Breast epithelium (tissue), 4 donors: ENCODE results near the gene MYOD1. TPM values are rescaled to one million over a fixed set of nuclear protein-coding genes. Genes with fewer than 3 reads are reported as not detected.

Source experiments
- DNase-seq, 2 donors: peaks; one replicate each; pipeline ENCODE4 v3.0.0-alpha.2; 2019; ENCODE audit warnings: low spot score in 2 of 2
- H3K27ac ChIP-seq, 2 donors: fragments of 200-600 bp; sonication (generic) in 1 of 2; one replicate each; pipeline ENCODE4 v1.5.1; 2016 to 2019; ENCODE audit warnings: mild to moderate bottlenecking in 1 of 2
- H3K27me3 ChIP-seq, 2 donors: fragments of 200-600 bp; sonication (generic) in 1 of 2; one replicate each; pipeline versions ENCODE4 v1.5.1 to v1.6.0; 2017 to 2019; ENCODE audit warnings: control low read depth in 1 of 2, mild to moderate bottlenecking in 1 of 2
- H3K36me3 ChIP-seq: fragments of 200-600 bp; one replicate; pipeline ENCODE4 v1.5.1; 2019
- H3K4me1 ChIP-seq, 2 donors: fragments of 200-600 bp; sonication (generic); one replicate each; pipeline ENCODE4 v1.5.1; 2016 to 2019; ENCODE audit warnings: control low read depth in 1 of 2
- H3K4me3 ChIP-seq, 3 donors: fragments of 200-600 bp; sonication (generic); 1 replicate in 2 of 3; 2 replicates in 1 of 3; pipeline ENCODE4 v1.5.1; 2016 to 2019; ENCODE audit warnings: mild to moderate bottlenecking in 3 of 3, moderate library complexity in 2 of 3
- H3K9me3 ChIP-seq, 2 donors: fragments of 200-600 bp; sonication (generic) in 1 of 2; one replicate each; pipeline ENCODE4 v1.5.1; 2016 to 2019; ENCODE audit warnings: control low read depth in 1 of 2
- CTCF ChIP-seq, 3 donors: fragments of 450-650 bp; IDR thresholded peaks; one replicate each; pipeline ENCODE4 v1.5.1; 2016 to 2017; ENCODE audit warnings: antibody characterized with exemption in 3 of 3, mild to moderate bottlenecking in 3 of 3, moderate library complexity in 3 of 3
- POLR2A ChIP-seq: fragments of 450-650 bp; IDR thresholded peaks from one replicate; pipeline ENCODE4 v1.6.1; 2016; ENCODE audit warnings: antibody characterized with exemption, mild to moderate bottlenecking, moderate library complexity
- POLR2AphosphoS5 ChIP-seq, 3 donors: sonication (generic); formaldehyde crosslinking; IDR thresholded peaks; one replicate each; pipeline ENCODE4 v1.6.1; 2017; ENCODE audit warnings: antibody characterized with exemption in 3 of 3
- intact Hi-C: fragments of 100-400 bp; cut with DNase I; formaldehyde crosslinking; loops from one replicate; pipeline ENCODE4 v1.15.1; 2023; ENCODE audit warnings: low total_unique reads
- total RNA-seq, 3 donors: library from RNA; depleted of rRNA; stranded (reverse); fragments of >200 nt; gene quantifications; one replicate each; pipeline ENCODE4 v1.1.0, GENCODE V29; 2016

Gene MYOD1
- total RNA-seq: not detected

GRCh38 chr11:17719028-17719937 lies at the start of gene MYOD1:
Gene MYOD1, plus strand, starts transcription at chr11:17719571. Its CDS starts 212 bp downstream, at chr11:17719783.
- H3K4me3 ChIP-seq: peak within 1 kb of the TSS in 1 of 3 donors; percentile 20
- H3K4me1 ChIP-seq: no peaks in the 10 kb centered on the region
- H3K27me3 ChIP-seq: peaks cover 12 to 82% of the 10 kb centered on the region in 2 donors
- no peaks in the 10 kb centered on the region for H3K9me3 ChIP-seq
- no peak for DNase-seq
- H3K27ac ChIP-seq: no peak within 1 kb of the TSS
- intact Hi-C loops: no loop called here
- no peak for TF ChIP-seq POLR2AphosphoS5 (IDR thresholded peaks at IDR 0.05)
- H3K36me3 ChIP-seq: no peaks in the 10 kb centered on the region

- H3K4me3 ChIP-seq: no peak overlapping the region
- DNase-seq: no peak
- no peak overlapping the region for H3K27ac ChIP-seq
- TF ChIP-seq CTCF (IDR thresholded peaks at IDR 0.05) (no peak), POLR2AphosphoS5 (IDR thresholded peaks at IDR 0.05) (no peak), POLR2A (no peak)
- H3K9me3 ChIP-seq: peaks cover 8 to 23% of the 10 kb centered on the region in 2 donors
- no peaks in the 10 kb centered on the region for H3K27me3 ChIP-seq
- H3K36me3 ChIP-seq: no peaks in the 10 kb centered on the region
- H3K4me1 ChIP-seq: no peaks in the 10 kb centered on the region
- intact Hi-C loops: no loop called here
These were observed 46.9 kb upstream of the MYOD1 start for GRCh38 chr11:17672469-17672868.

GRCh38 chr11:17673951-17674350 lies 45.4 kb upstream of the MYOD1 start:
- Histone ChIP-seq H3K4me3 (no peak overlapping the region), H3K27ac (no peak overlapping the region), H3K36me3 (no peaks in the 10 kb centered on the region), H3K9me3 (peaks cover 8 to 29% of the 10 kb centered on the region in 2 donors), H3K4me1 (no peaks in the 10 kb centered on the region), H3K27me3 (no peaks in the 10 kb centered on the region)
- no peak for DNase-seq
- TF ChIP-seq POLR2A (no peak), CTCF (IDR thresholded peaks at IDR 0.05) (no peak), POLR2AphosphoS5 (IDR thresholded peaks at IDR 0.05) (no peak)
- intact Hi-C loops: no loop called here

- no peak overlapping the region for H3K4me3 ChIP-seq
- no peaks in the 10 kb centered on the region for H3K4me1 ChIP-seq
- H3K27me3 ChIP-seq: peaks cover 0 to 8% of the 10 kb centered on the region in 2 donors
- H3K9me3 ChIP-seq: peaks cover 0 to 2% of the 10 kb centered on the region in 2 donors
- H3K36me3 ChIP-seq: no peaks in the 10 kb centered on the region
- no peak overlapping the region for H3K27ac ChIP-seq
- intact Hi-C loops: no loop called here
- TF ChIP-seq CTCF (IDR thresholded peaks at IDR 0.05) (no peak), POLR2AphosphoS5 (IDR thresholded peaks at IDR 0.05) (no peak), POLR2A (no peak)
- no peak for DNase-seq
These were observed 36.5 kb upstream of the MYOD1 start for GRCh38 chr11:17682848-17683247.

GRCh38 chr11:17683377-17684161 lies 35.8 kb upstream of the MYOD1 start:
- no peak for TF ChIP-seq CTCF (IDR thresholded peaks at IDR 0.05)
- no peak for TF ChIP-seq POLR2AphosphoS5 (IDR thresholded peaks at IDR 0.05)
- TF ChIP-seq POLR2A: no peak

More at GRCh38 chr11:17683377-17684161, 35.8 kb upstream of the MYOD1 start:
- Histone ChIP-seq H3K27ac (no peak overlapping the region), H3K9me3 (no peaks in the 10 kb centered on the region), H3K4me1 (no peaks in the 10 kb centered on the region), H3K27me3 (peaks cover 0 to 8% of the 10 kb centered on the region in 2 donors), H3K36me3 (no peaks in the 10 kb centered on the region), H3K4me3 (no peak overlapping the region)
- intact Hi-C loops: no loop called here
- no peak for DNase-seq
